HFF-Myc (cell line): ENCODE measurements around the gene KRT72.

Experiments
- DNase-seq: peaks from one replicate; pipeline ENCODE4 v3.0.0-alpha.2; 2011; ENCODE audit warnings: low read depth; ENCODE audit errors: extremely low read depth
- H3K4me3 ChIP-seq: replicated peaks from 2 replicates; pipeline ENCODE4 v1.5.1; 2011; ENCODE audit warnings: low read depth, mild to moderate bottlenecking, control low read depth, low read length
- CTCF ChIP-seq: IDR thresholded peaks from 2 replicates; pipeline ENCODE4 v1.5.1; 2012; ENCODE audit warnings: mild to moderate bottlenecking, low read depth, low read length, control low read depth; ENCODE audit errors: missing control alignments

Gene KRT72

GRCh38 chr12:52555577-52555976 is 45.7 kb downstream of the KRT72 start:
- TF ChIP-seq CTCF, result no peak
- no peak overlapping the region for H3K4me3 ChIP-seq
- DNase-seq, result no peak

GRCh38 chr12:52552681-52553195 is 48.5 kb downstream of the KRT72 start, which contains the start of gene KRT71:
KRT71 (minus strand) TSS chr12:52553145; CDS start chr12:52553077, 68 bp downstream.
- no peak for TF ChIP-seq CTCF
- no peak for DNase-seq
- no peak within 1 kb of the TSS for H3K4me3 ChIP-seq

- H3K4me3 ChIP-seq, result no peak overlapping the region
- TF ChIP-seq CTCF, result no peak
- no peak for DNase-seq
These were observed 49.2 kb downstream of the KRT72 start for GRCh38 chr12:52552055-52552454.

GRCh38 chr12:52551216-52551865 is 49.9 kb downstream of the KRT72 start:
- H3K4me3 ChIP-seq, result no peak overlapping the region
- no peak for DNase-seq
- no peak for TF ChIP-seq CTCF

- DNase-seq, result no peak
- H3K4me3 ChIP-seq, result no peak overlapping the region
- TF ChIP-seq CTCF, result no peak
These were observed 55.1 kb downstream of the KRT72 start for GRCh38 chr12:52546126-52546525.

GRCh38 chr12:52543985-52544883 is 57.0 kb downstream of the KRT72 start:
- no peak for TF ChIP-seq CTCF
- DNase-seq, result no peak
- H3K4me3 ChIP-seq, result no peak overlapping the region
